ENCODE results near the gene GREM1.

The GREM1 gene

GRCh38 chr15:32682977-32683630 lies 34.7 kb upstream of the GREM1 start:
- no peak for TF ChIP-seq CTCF (IDR thresholded peaks at IDR 0.05; ENCODE audit: unreplicated experiment in 3 of 3)
- H3K27me3 Mint-ChIP-seq (ENCODE audit: low read depth), result peaks cover 4% of the 10 kb centered on the region
- peaks cover 4% of the 10 kb centered on the region for H3K36me3 Mint-ChIP-seq (ENCODE audit: low read depth)
- no peak overlapping the region for H3K27ac Mint-ChIP-seq
- no peaks in the 10 kb centered on the region for H3K9me3 Mint-ChIP-seq
- no peaks in the 10 kb centered on the region for H3K4me1 Mint-ChIP-seq
- no peak overlapping the region for H3K4me3 Mint-ChIP-seq

GRCh38 chr15:32683906-32684584 lies 33.8 kb upstream of the GREM1 start:
- Mint-ChIP-seq H3K27ac (no peak overlapping the region), H3K9me3 (no peaks in the 10 kb centered on the region), H3K4me3 (no peak overlapping the region), H3K36me3 (ENCODE audit: low read depth) (peaks cover 4% of the 10 kb centered on the region), H3K4me1 (no peaks in the 10 kb centered on the region), H3K27me3 (ENCODE audit: low read depth) (peaks cover 4% of the 10 kb centered on the region)
- TF ChIP-seq CTCF (IDR thresholded peaks at IDR 0.05; ENCODE audit: unreplicated experiment in 3 of 3), result no peak

GRCh38 chr15:32685576-32685975 lies 32.2 kb upstream of the GREM1 start:
- Mint-ChIP-seq H3K4me1 (no peaks in the 10 kb centered on the region), H3K4me3 (no peak overlapping the region), H3K9me3 (no peaks in the 10 kb centered on the region), H3K27ac (no peak overlapping the region), H3K27me3 (ENCODE audit: low read depth) (peaks cover 4% of the 10 kb centered on the region), H3K36me3 (ENCODE audit: low read depth) (peaks cover 4% of the 10 kb centered on the region)
- TF ChIP-seq CTCF (IDR thresholded peaks at IDR 0.05; ENCODE audit: unreplicated experiment in 3 of 3), result no peak

GRCh38 chr15:32687556-32687955 lies 30.2 kb upstream of the GREM1 start:
- Mint-ChIP-seq H3K4me1 (no peaks in the 10 kb centered on the region), H3K4me3 (no peak overlapping the region), H3K27me3 (ENCODE audit: low read depth) (peaks cover 8% of the 10 kb centered on the region), H3K36me3 (ENCODE audit: low read depth) (peaks cover 4% of the 10 kb centered on the region), H3K9me3 (no peaks in the 10 kb centered on the region), H3K27ac (no peak overlapping the region)
- no peak for TF ChIP-seq CTCF (IDR thresholded peaks at IDR 0.05; ENCODE audit: unreplicated experiment in 3 of 3)

GRCh38 chr15:32688151-32688639 lies 29.6 kb upstream of the GREM1 start:
- Mint-ChIP-seq H3K27me3 (ENCODE audit: low read depth) (peaks cover 8% of the 10 kb centered on the region), H3K27ac (peak overlapping the region in 1 of 3 experiments; percentile 11), H3K9me3 (no peaks in the 10 kb centered on the region), H3K36me3 (ENCODE audit: low read depth) (peaks cover 4% of the 10 kb centered on the region), H3K4me3 (no peak overlapping the region), H3K4me1 (no peaks in the 10 kb centered on the region)
- TF ChIP-seq CTCF (IDR thresholded peaks at IDR 0.05; ENCODE audit: unreplicated experiment in 3 of 3), result no peak

All from nephron (organoid).